GM21528 (cell line): ENCODE results near the gene CRX.
A peak's percentile ranks its signal among the peaks of the same experiment; 100 is the strongest.
"Not testable (repeated sequence)": the region's sequence is repeated elsewhere in the genome, so short reads cannot be mapped to it uniquely, and the experiment has no call there.

Source experiments
- ATAC-seq: cut with Tn5 transposase; IDR thresholded peaks from one replicate; pipeline ENCODE4 v1.9.1; 2021; ENCODE audit warnings: mild to moderate bottlenecking, moderate library complexity; ENCODE audit not compliant: unreplicated experiment, low FRiP score

CRX gene

GRCh38 chr19:47821460-47822020 is at the start of gene CRX:
TSS of gene CRX (plus strand) at chr19:47821937. CDS start at chr19:47834444, 12,507 bp downstream.
- no peak for ATAC-seq

- ATAC-seq: no peak
These were observed 45.2 kb upstream of the CRX start for GRCh38 chr19:47776568-47776967.

GRCh38 chr19:47777245-47778048 is 44.3 kb upstream of the CRX start:
- not testable (repeated sequence) for ATAC-seq

GRCh38 chr19:47778049-47778953 is 43.4 kb upstream of the CRX start, which contains the start of gene SELENOW:
TSS of gene SELENOW (plus strand) at chr19:47778703. CDS start at chr19:47778786, 83 bp downstream.
- peak; percentile 64 for ATAC-seq

- ATAC-seq: no peak
These were observed 42.8 kb upstream of the CRX start for GRCh38 chr19:47778954-47779351.

- no peak for ATAC-seq
These were observed 42.1 kb upstream of the CRX start for GRCh38 chr19:47779524-47780214.

- no peak for ATAC-seq
These were observed 41.6 kb upstream of the CRX start for GRCh38 chr19:47780215-47780551.

GRCh38 chr19:47781590-47782262 is 40.0 kb upstream of the CRX start:
- ATAC-seq: no peak

- ATAC-seq: no peak
These were observed 35.2 kb upstream of the CRX start for GRCh38 chr19:47786566-47786965.

- not testable (repeated sequence) for ATAC-seq
These were observed 34.4 kb upstream of the CRX start for GRCh38 chr19:47787307-47787706.

- not testable (repeated sequence) for ATAC-seq
These were observed 31.9 kb upstream of the CRX start for GRCh38 chr19:47789811-47790210.

- no peak for ATAC-seq
These were observed 31.3 kb upstream of the CRX start for GRCh38 chr19:47790398-47790814.

- no peak for ATAC-seq
These were observed 29.1 kb upstream of the CRX start for GRCh38 chr19:47792616-47793015.

- ATAC-seq: no peak
These were observed 27.2 kb upstream of the CRX start for GRCh38 chr19:47794526-47794925.

GRCh38 chr19:47796785-47797184 is 25.0 kb upstream of the CRX start:
- no peak for ATAC-seq

- no peak for ATAC-seq
These were observed 23.5 kb upstream of the CRX start for GRCh38 chr19:47797996-47798903.

GRCh38 chr19:47798904-47799266 is 22.9 kb upstream of the CRX start:
- no peak for ATAC-seq

GRCh38 chr19:47801270-47801669 is 20.5 kb upstream of the CRX start:
- ATAC-seq: no peak

- no peak for ATAC-seq
These were observed 19.2 kb upstream of the CRX start for GRCh38 chr19:47802521-47803043.
